ENCODE data around the gene FES.

- TF ChIP-seq CTCF (IDR thresholded peaks at IDR 0.05; ENCODE audit: low read depth, low read length, poor library complexity, severe bottlenecking), result no peak
- no peak for TF ChIP-seq EZH2phosphoT487 (IDR thresholded peaks at IDR 0.05; ENCODE audit: borderline replicate concordance, low read length)
These were observed 13.1 kb upstream of the FES start for GRCh38 chr15:90871139-90871715.

Measured in DOHH2 (cell line).